Measurements from ENCODE around the gene MIPOL1. TPM values are rescaled to one million over a fixed set of nuclear protein-coding genes. Genes with fewer than 3 reads are reported as not detected.

MIPOL1 gene
- total and polyA plus RNA-seq, 9 of the 15 experiments (the other 6 are each of a cell fraction or from before 2014, with no cell fraction given) = 6.7 to 21.9 (median 12.4) TPM

GRCh38 chr14:37197421-37198272, at the start of gene MIPOL1 (continued):
- TF ChIP-seq CTCF (IDR thresholded peaks at IDR 0.05 in 2 of 3, conservative IDR thresholded peaks at IDR 0.05 in 1 of 3; ENCODE audit: insufficient read depth in 2 of 3, low read depth in 1 of 3, low read length in 3 of 3) (peak; percentile 66 to 71 (median 70)), CTBP1 (IDR thresholded peaks at IDR 0.05; ENCODE audit: borderline replicate concordance) (peak; percentile 85), MGA (IDR thresholded peaks at IDR 0.05) (0 out of 2 replicates have a peak, but pooled peaks have one; percentile 15), ZNF146 (CRISPR knock-in tag; IDR thresholded peaks at IDR 0.05; ENCODE audit: unreplicated experiment) (no peak), CBX8 (IDR thresholded peaks at IDR 0.05; ENCODE audit: borderline replicate concordance, extremely low read depth, low read depth, low read length, poor library complexity, severe bottlenecking) (no peak), ZNF589 (CRISPR knock-in tag; IDR thresholded peaks at IDR 0.05; ENCODE audit: low read depth) (no peak), SIN3B (IDR thresholded peaks at IDR 0.05; ENCODE audit: low read depth) (0 out of 2 replicates have a peak, but pooled peaks have one; percentile 23), TBP (optimal IDR thresholded peaks at IDR 0.05; ENCODE audit: low read depth, low read length) (peak; percentile 60), POLR2B (IDR thresholded peaks at IDR 0.05; ENCODE audit: low read depth, partially characterized antibody) (peak; percentile 74), SMAD4 (CRISPR knock-in tag; conservative IDR thresholded peaks at IDR 0.05) (peak; percentile 99), WHSC1 (IDR thresholded peaks at IDR 0.05; ENCODE audit: low read length) (no peak)

Data from K562 (cell line).